SK-N-SH (cell line): ENCODE data around the gene TOM1L2. TPM values are rescaled to one million over a fixed set of nuclear protein-coding genes. Genes with fewer than 3 reads are reported as not detected.

ENCODE experiments used
- CTCF ChIA-PET: fragments of 300-600, 350-600 bp; formaldehyde crosslinking; extraction: SDS; loops from one replicate; lab custom pipeline; 2021; lab: Yijun Ruan, JAX
- POLR2A ChIA-PET: fragments of 350-600 bp; sonication (Branson Sonifier 250); formaldehyde crosslinking; extraction: SDS; loops from one replicate; lab custom pipeline; 2020; ENCODE audit warnings: antibody characterized with exemption, inconsistent platforms; lab: Yijun Ruan, JAX
- DNase-seq: peaks from one replicate; pipeline ENCODE4 v3.0.0; 2012
- H2AFZ ChIP-seq: fragments of 200-600 bp; sonication (generic); 2 replicates; pipeline ENCODE4 v1.8.1; 2016; ENCODE audit warnings: antibody characterized with exemption, mild to moderate bottlenecking, low read depth
- H3F3A ChIP-seq: fragments of 200-600 bp; sonication (generic); replicated peaks from 2 replicates; pipeline ENCODE3; 2016; ENCODE audit warnings: antibody characterized with exemption, mild to moderate bottlenecking; ENCODE audit not compliant: insufficient read depth
- H3K27ac ChIP-seq, 2 experiments: fragments of 200-500 bp in 1 of 2; fragments of 200-600 bp in 1 of 2; sonication (Bioruptor generic) in 1 of 2; sonication (generic), shearing (Covaris generic) in 1 of 2; 2 replicates each; pipeline versions ENCODE4 v1.5.1 to v1.6.1; 2014 to 2016; ENCODE audit warnings: low read depth in 2 of 2, inconsistent platforms in 1 of 2, low read length in 1 of 2, mild to moderate bottlenecking in 1 of 2, mixed read lengths in 1 of 2
- H3K27me3 ChIP-seq: fragments of 200-600 bp; sonication (generic), shearing (Covaris generic); 2 replicates; pipeline ENCODE4 v1.6.1; 2016; ENCODE audit warnings: mixed run types; ENCODE audit not compliant: insufficient read depth
- H3K36me3 ChIP-seq, 2 experiments: fragments of 200-500 bp in 1 of 2; fragments of 200-600 bp in 1 of 2; sonication (Bioruptor generic) in 1 of 2; sonication (generic) in 1 of 2; replicated peaks in 1 of 2; 2 replicates each; pipeline versions ENCODE3 to v1.5.1; 2014 to 2016; ENCODE audit warnings: low read length in 1 of 2, mild to moderate bottlenecking in 1 of 2; ENCODE audit not compliant: insufficient read depth in 2 of 2, control insufficient read depth in 1 of 2
- H3K4me1 ChIP-seq, 2 experiments: fragments of 200-500 bp in 1 of 2; fragments of 200-600 bp in 1 of 2; sonication (Bioruptor generic) in 1 of 2; sonication (generic), shearing (Covaris generic) in 1 of 2; 2 replicates each; pipeline versions ENCODE4 v1.5.1 to v1.6.1; 2014 to 2016; ENCODE audit warnings: low read depth in 1 of 2, low read length in 1 of 2, mixed run types in 1 of 2; ENCODE audit not compliant: insufficient read depth in 2 of 2, control insufficient read depth in 1 of 2
- H3K4me2 ChIP-seq: fragments of 200-600 bp; sonication (generic), shearing (Covaris generic); 2 replicates; pipeline ENCODE4 v1.6.1; 2017; ENCODE audit warnings: mixed run types
- H3K4me3 ChIP-seq, 2 experiments: fragments of 200-500 bp in 1 of 2; fragments of 200-600 bp in 1 of 2; sonication (Bioruptor generic) in 1 of 2; sonication (generic), shearing (Covaris generic) in 1 of 2; 2 replicates each; pipeline versions ENCODE4 v1.5.1 to v1.8.1; 2014 to 2016; ENCODE audit warnings: low read depth in 2 of 2, inconsistent platforms in 1 of 2, low read length in 1 of 2, mild to moderate bottlenecking in 1 of 2, mixed read lengths in 1 of 2, moderate library complexity in 1 of 2
- H3K79me2 ChIP-seq: fragments of 200-600 bp; sonication (generic); 2 replicates; pipeline ENCODE4 v1.8.1; 2017; ENCODE audit warnings: mild to moderate bottlenecking; ENCODE audit not compliant: insufficient read depth
- H3K9ac ChIP-seq: fragments of 200-600 bp; sonication (generic); 2 replicates; pipeline ENCODE4 v1.6.1; 2017; ENCODE audit warnings: mixed run types
- H3K9me2 ChIP-seq: fragments of 200-600 bp; sonication (generic); 2 replicates; pipeline ENCODE4 v1.6.1; 2017; ENCODE audit warnings: mixed run types
- H3K9me3 ChIP-seq: fragments of 200-600 bp; sonication (generic); 2 replicates; pipeline ENCODE4 v1.6.1; 2017; ENCODE audit warnings: mixed run types, mild to moderate bottlenecking, moderate library complexity
- H4K20me1 ChIP-seq: fragments of 200-600 bp; sonication (generic); 2 replicates; pipeline ENCODE4 v1.6.1; 2017; ENCODE audit warnings: mild to moderate bottlenecking, mixed run types; ENCODE audit not compliant: insufficient read depth
- ELF1 ChIP-seq: IDR thresholded peaks from 2 replicates; pipeline ENCODE4 v1.4.0; 2012
- FOXJ3 ChIP-seq: sonication (generic); formaldehyde crosslinking; IDR thresholded peaks from 2 replicates; pipeline ENCODE4 v1.5.1; 2020; ENCODE audit warnings: mild to moderate bottlenecking, missing genetic modification reagents
- IRF3 ChIP-seq: fragments of 150-350 bp; IDR thresholded peaks from 2 replicates; pipeline ENCODE4 v1.6.1; 2016; ENCODE audit warnings: mild to moderate bottlenecking, low read depth, low read length
- NFIC ChIP-seq: IDR thresholded peaks from 2 replicates; pipeline ENCODE4 v1.4.0; 2012; ENCODE audit warnings: borderline replicate concordance
- PBX3 ChIP-seq: IDR thresholded peaks from 2 replicates; pipeline ENCODE4; 2012
- POLR2AphosphoS5 ChIP-seq: IDR thresholded peaks from 2 replicates; pipeline ENCODE4 v1.6.1; 2012; ENCODE audit warnings: low read depth, low read length
- RCOR1 ChIP-seq: fragments of 150-350 bp; IDR thresholded peaks from 2 replicates; pipeline ENCODE4 v1.6.1; 2017; ENCODE audit warnings: antibody characterized with exemption, low read length
- REST ChIP-seq: IDR thresholded peaks from 2 replicates; pipeline ENCODE4 v1.6.1; 2012; ENCODE audit warnings: mild to moderate bottlenecking, low read depth, low read length, moderate library complexity
- RFX5 ChIP-seq: IDR thresholded peaks from 2 replicates; pipeline ENCODE4 v1.6.1; 2012; ENCODE audit warnings: mild to moderate bottlenecking, improper control_type of control experiment, low read length
- RXRA ChIP-seq: IDR thresholded peaks from 2 replicates; pipeline ENCODE4 v1.4.0; 2012; ENCODE audit warnings: low read depth, mild to moderate bottlenecking, borderline replicate concordance
- SIN3A ChIP-seq: IDR thresholded peaks from 2 replicates; pipeline ENCODE4 v1.6.1; 2012; ENCODE audit warnings: low read depth, mild to moderate bottlenecking, low read length, moderate library complexity, borderline replicate concordance
- SMC3 ChIP-seq: IDR thresholded peaks from 2 replicates; pipeline ENCODE4 v1.6.1; 2012; ENCODE audit warnings: low read depth, low read length, improper control_type of control experiment
- WGBS: methylation state at CpG from one replicate; pipeline ENCODE4 v1.1.6; 2017; ENCODE audit warnings: low lambda C conversion rate; 5-methylcytosine and 5-hydroxymethylcytosine counted together
- polyA plus RNA-seq, 3 experiments: library from polyadenylated mRNA; depleted of rRNA; stranded (reverse); fragments of >200 nt; gene quantifications; 2 replicates each; pipeline ENCODE4 v1.2.3, GENCODE V29; 2012
- TF ChIP-seq, protein P1 (sequence below): IDR thresholded peaks from 2 replicates; pipeline ENCODE4 v1.4.0; 2012; ENCODE audit warnings: low read depth, borderline replicate concordance
- TF ChIP-seq, protein P2 (sequence below): IDR thresholded peaks from 2 replicates; pipeline ENCODE4 v1.4.0; 2012; ENCODE audit warnings: low read depth, borderline replicate concordance
- TF ChIP-seq, protein P3 (sequence below): fragments of 200-600 bp; sonication (generic); IDR thresholded peaks from 2 replicates; pipeline ENCODE4 v1.6.1; 2017; ENCODE audit warnings: antibody characterized with exemption, mild to moderate bottlenecking, moderate library complexity

TOM1L2 gene
- polyA plus RNA-seq, 1 of the 3 experiments (the other 2 are of a cell fraction): 85.4 TPM

- H3K27ac ChIP-seq: no peak overlapping the region
- ChIA-PET POLR2A (no interaction called here), CTCF (interaction anchor here (1.0 kb wide), 2 partner anchors 8 to 17 kb away, joined by 4 to 5 read pairs; no protein-coding TSS in a partner anchor)
- H3K9me2 ChIP-seq: no peaks in the 10 kb centered on the region
- H3K4me1 ChIP-seq: peaks cover 0 to 7% of the 10 kb centered on the region in 2 experiments; a peak in 1 of 4 replicates
- H4K20me1 ChIP-seq: no peaks in the 10 kb centered on the region
- H2AFZ ChIP-seq: no peak overlapping the region
- H3K27me3 ChIP-seq: no peaks in the 10 kb centered on the region
- DNase-seq: no peak
- TF ChIP-seq RFX5 (no peak), SMC3 (no peak)
- no peak overlapping the region for H3K9ac ChIP-seq
- H3K36me3 ChIP-seq: no peaks in the 10 kb centered on the region
- no peak overlapping the region for H3K4me3 ChIP-seq
- no peaks in the 10 kb centered on the region for H3F3A ChIP-seq
- peaks cover 1% of the 10 kb centered on the region; the same call in 1 of the 2 replicates for H3K79me2 ChIP-seq
- H3K4me2 ChIP-seq: no peak overlapping the region
- WGBS: 72% methylated on average over 10 of the region's 10 CpGs
- no peaks in the 10 kb centered on the region for H3K9me3 ChIP-seq
These were observed 4.9 kb upstream of the TOM1L2 start for GRCh38 chr17:17976931-17977570.

- POLR2A ChIA-PET: no interaction called here
- no peak for TF ChIP-seq POLR2AphosphoS5
- no peak for TF ChIP-seq RXRA
- no peak for TF ChIP-seq RCOR1
- no peak for TF ChIP-seq ELF1
- no peak for TF ChIP-seq SIN3A
- TF ChIP-seq, protein P1, sequence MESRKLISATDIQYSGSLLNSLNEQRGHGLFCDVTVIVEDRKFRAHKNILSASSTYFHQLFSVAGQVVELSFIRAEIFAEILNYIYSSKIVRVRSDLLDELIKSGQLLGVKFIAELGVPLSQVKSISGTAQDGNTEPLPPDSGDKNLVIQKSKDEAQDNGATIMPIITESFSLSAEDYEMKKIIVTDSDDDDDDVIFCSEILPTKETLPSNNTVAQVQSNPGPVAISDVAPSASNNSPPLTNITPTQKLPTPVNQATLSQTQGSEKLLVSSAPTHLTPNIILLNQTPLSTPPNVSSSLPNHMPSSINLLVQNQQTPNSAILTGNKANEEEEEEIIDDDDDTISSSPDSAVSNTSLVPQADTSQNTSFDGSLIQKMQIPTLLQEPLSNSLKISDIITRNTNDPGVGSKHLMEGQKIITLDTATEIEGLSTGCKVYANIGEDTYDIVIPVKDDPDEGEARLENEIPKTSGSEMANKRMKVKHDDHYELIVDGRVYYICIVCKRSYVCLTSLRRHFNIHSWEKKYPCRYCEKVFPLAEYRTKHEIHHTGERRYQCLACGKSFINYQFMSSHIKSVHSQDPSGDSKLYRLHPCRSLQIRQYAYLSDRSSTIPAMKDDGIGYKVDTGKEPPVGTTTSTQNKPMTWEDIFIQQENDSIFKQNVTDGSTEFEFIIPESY: no peak
- TF ChIP-seq PBX3: no peak
- TF ChIP-seq, protein P2, sequence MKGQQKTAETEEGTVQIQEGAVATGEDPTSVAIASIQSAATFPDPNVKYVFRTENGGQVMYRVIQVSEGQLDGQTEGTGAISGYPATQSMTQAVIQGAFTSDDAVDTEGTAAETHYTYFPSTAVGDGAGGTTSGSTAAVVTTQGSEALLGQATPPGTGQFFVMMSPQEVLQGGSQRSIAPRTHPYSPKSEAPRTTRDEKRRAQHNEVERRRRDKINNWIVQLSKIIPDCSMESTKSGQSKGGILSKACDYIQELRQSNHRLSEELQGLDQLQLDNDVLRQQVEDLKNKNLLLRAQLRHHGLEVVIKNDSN: no peak
- TF ChIP-seq FOXJ3: no peak
- no peak for TF ChIP-seq IRF3
- no peak for TF ChIP-seq REST
- TF ChIP-seq NFIC: no peak
- no peak for TF ChIP-seq SMC3
- TF ChIP-seq, protein P3, sequence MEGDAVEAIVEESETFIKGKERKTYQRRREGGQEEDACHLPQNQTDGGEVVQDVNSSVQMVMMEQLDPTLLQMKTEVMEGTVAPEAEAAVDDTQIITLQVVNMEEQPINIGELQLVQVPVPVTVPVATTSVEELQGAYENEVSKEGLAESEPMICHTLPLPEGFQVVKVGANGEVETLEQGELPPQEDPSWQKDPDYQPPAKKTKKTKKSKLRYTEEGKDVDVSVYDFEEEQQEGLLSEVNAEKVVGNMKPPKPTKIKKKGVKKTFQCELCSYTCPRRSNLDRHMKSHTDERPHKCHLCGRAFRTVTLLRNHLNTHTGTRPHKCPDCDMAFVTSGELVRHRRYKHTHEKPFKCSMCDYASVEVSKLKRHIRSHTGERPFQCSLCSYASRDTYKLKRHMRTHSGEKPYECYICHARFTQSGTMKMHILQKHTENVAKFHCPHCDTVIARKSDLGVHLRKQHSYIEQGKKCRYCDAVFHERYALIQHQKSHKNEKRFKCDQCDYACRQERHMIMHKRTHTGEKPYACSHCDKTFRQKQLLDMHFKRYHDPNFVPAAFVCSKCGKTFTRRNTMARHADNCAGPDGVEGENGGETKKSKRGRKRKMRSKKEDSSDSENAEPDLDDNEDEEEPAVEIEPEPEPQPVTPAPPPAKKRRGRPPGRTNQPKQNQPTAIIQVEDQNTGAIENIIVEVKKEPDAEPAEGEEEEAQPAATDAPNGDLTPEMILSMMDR: no peak
These were observed 3.2 kb upstream of the TOM1L2 start for GRCh38 chr17:17975436-17975835.

More at GRCh38 chr17:17975436-17975835, 3.2 kb upstream of the TOM1L2 start:
- Histone ChIP-seq H2AFZ (no peak overlapping the region), H3K9ac (no peak overlapping the region), H3K27ac (no peak overlapping the region), H3K9me2 (no peaks in the 10 kb centered on the region), H3K79me2 (peaks cover 18% of the 10 kb centered on the region), H3K4me3 (no peak overlapping the region), H4K20me1 (no peaks in the 10 kb centered on the region), H3K27me3 (no peaks in the 10 kb centered on the region), H3K4me2 (no peak overlapping the region), H3K9me3 (no peaks in the 10 kb centered on the region), H3F3A (no peaks in the 10 kb centered on the region), H3K36me3 (no peaks in the 10 kb centered on the region), H3K4me1 (peaks cover 0 to 13% of the 10 kb centered on the region in 2 experiments; a peak in 2 of 4 replicates)
- CTCF ChIA-PET: interaction anchor here (0.7 kb wide), 1 partner anchor 484 kb away, joined by 4 read pairs; no protein-coding TSS in a partner anchor
- DNase-seq: no peak
- WGBS: 73% methylated on average over 8 of the region's 8 CpGs
